ENCODE data around the gene NNMT.
A peak's percentile ranks its signal among the peaks of the same experiment; 100 is the strongest.

NNMT gene

DNA sequence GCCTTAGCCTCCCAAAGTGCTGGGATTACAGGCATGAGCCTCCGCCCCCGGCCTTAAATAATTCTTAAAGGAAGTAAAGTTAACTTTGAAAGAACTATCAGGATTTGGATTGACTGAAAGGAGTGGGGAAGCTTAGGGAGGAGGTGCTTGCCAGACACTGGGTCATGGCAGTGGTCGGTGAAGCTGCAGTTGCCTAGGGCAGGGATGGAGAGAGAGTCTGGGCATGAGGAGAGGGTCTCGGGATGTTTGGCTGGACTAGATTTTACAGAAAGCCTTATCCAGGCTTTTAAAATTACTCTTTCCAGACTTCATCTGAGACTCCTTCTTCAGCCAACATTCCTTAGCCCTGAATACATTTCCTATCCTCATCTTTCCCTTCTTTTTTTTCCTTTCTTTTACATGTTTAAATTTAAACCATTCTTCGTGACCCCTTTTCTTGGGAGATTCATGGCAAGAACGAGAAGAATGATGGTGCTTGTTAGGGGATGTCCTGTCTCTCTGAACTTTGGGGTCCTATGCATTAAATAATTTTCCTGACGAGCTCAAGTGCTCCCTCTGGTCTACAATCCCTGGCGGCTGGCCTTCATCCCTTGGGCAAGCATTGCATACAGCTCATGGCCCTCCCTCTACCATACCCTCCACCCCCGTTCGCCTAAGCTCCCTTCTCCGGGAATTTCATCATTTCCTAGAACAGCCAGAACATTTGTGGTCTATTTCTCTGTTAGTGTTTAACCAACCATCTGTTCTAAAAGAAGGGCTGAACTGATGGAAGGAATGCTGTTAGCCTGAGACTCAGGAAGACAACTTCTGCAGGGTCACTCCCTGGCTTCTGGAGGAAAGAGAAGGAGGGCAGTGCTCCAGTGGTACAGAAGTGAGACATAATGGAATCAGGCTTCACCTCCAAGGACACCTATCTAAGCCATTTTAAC is at the start of gene NNMT:
NNMT (plus strand) TSS at position 724 of the 929 bp plus-strand sequence; CDS start at position 882, 158 bp downstream.
- DNase-seq, result peak; percentile 56 to 59

DNA sequence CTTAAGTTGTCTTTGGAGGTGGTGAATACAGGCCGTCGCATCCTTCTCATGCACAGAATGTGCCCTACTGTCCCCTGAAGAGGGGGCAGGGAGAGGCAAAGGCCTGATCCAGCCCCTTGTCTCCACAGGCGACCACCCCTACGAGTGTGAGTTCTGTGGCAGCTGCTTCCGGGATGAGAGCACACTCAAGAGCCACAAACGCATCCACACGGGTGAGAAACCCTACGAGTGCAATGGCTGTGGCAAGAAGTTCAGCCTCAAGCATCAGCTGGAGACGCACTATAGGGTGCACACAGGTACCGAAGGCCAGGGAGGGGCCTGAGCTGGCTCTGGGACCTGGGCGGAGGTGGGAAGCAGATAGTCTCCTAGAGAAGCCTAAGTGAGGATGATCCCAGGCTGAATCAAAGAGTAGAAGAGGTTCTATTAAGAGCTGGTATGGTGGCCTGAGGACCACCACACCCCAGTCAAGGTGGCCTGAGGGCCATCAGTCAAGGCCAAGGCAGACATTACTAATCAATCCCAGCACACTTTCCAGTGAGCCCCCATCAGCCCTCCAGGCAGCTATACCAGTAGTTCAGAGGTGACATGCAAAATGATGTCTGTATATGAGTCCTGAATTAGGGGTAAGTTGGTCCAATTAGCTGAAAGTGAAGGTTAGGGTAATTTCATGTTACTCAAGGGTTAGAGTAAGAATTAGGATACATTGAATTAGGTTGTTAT is 49.0 kb upstream of the NNMT start:
- no peak for DNase-seq

DNA sequence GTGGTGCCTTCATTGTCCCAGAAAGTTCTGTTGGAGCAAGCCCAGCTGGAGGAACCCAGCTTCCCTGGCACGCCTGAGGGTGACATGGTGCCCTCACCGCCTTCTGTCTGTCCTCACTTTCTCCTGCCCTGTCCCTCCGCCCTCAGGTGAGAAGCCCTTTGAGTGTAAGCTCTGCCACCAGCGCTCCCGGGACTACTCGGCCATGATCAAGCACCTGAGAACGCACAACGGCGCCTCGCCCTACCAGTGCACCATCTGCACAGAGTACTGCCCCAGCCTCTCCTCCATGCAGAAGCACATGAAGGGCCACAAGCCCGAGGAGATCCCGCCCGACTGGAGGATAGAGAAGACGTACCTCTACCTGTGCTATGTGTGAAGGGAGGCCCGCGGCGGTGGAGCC is 46.0 kb upstream of the NNMT start:
- DNase-seq, result no peak

DNA sequence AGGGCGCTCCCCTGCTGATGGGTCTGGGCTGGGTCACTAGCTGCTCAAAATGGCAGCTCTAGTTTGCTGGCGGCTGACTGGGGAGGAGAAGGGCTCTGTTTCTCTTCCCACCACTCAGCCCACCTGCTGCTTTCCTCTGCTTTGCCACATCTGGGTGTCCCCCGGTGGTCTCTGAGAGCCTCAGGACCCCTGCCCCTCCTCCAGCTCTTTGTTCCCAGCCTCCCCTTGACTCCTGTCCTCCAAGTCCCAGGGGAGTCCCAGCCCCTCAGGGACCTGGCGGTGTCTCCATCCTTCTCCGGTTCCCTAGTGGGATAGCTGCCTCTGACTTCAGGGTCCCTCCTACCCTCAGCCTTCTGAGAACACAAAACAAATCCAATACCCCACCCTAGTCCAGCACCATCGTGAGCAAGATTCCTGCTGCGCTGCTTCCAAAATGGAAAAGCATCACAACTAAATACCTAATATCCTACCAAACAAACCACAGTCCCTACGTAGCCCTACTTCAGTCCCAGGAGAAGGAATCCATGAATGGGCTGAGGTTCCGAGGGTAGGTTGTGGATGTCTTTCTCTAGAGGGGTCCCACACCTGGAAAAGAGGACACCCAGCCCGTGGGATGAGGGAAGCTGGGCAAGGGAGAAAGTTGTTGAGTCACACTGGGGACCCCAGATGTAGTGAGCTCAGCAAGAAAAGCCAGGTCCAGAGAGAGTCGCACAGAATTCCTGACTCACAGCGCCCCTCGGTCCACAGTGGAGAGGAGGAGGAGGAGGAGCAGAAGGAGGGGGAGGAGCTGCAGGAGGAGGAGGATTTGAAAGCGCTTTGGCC is 45.0 kb upstream of the NNMT start:
- no peak for DNase-seq

DNA sequence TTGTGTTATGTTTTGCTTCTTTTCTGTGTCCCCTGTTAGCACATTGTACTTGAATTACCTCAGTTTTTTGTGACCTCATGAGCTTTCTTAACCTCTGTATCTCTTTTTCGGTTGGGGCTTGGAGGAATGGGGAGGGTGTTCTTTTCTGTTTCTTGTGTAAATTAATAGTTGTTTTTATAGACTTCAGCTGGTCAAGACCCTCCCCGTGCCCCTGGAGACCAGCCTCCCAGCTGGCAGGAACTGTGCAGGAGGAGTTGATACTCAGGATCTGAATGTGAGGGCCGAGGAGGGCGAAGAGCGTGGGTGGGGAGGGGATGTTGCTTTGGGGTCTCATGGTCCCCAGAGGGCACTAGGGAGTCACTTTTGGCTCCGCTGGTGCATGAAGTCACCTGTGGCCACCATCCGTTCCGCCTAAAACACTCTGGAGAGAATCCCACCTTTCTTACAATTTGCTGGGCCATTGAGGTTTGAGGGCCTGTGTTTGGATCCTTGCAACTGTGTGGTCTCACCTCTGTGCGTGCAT is 44.3 kb upstream of the NNMT start:
- no peak for DNase-seq

DNA sequence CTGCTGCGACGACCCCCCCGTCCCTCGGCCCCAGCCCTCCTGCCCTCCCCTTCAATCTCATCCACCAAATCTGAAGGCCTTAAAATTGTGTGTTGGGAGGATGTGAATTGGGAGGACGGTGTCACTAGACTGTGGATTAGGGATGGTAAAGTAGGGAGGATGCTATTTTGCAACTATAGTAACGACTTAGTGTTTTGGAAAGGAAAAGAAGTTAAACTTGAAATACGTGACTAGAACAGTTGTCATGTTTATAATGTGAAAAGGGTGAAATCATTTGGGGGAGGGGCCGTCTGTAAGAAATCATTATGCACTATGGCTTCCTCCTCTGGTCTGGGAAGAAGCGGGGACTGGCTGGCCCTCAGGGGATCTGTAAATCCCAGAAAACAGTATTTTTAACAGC is 43.4 kb upstream of the NNMT start:
- no peak for DNase-seq

DNA sequence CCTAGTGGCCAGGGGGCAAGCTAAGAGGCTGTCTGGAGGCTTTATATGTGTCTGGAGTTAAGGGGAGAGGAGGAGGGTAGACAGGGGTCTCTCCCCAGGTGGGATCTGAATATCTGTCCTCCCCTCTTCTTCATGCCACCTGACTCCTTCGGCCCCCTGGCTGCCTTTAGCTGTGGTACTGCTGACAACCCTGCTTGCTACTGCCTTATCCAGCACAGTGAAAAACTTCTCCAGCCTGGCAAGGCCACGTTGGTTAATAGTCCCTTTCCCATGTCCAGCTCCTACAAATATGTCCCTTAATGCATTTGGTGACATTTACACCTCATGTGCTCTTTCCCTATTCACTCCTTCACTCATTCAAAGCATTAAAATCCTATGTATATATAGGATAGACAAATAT is 42.4 kb upstream of the NNMT start:
- DNase-seq, result no peak

DNA sequence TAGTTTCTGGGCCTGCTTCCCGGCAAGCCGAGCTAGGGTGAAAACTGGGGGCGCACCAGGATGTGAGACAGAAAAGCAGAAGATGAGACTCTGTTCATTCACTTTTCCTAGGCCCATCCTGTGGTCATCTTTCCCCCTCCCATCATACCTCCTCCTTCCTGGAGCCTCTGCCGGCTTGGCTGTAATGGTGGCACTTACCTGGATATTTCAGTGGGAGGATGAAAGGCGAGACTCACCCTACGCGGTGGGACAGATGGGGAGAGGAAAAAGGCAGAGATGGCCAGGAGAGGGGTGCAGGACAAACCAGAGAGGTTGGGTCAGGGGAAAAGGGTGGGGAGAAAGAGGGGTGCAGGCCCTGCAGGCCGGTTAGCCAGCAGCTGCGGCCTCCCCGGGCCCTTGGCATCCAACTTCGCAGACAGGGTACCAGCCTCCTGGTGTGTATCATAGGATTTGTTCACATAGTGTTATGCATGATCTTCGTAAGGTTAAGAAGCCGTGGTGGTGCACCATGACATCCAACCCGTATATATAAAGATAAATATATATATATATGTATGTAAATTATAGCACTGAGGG is 41.5 kb upstream of the NNMT start:
- no peak for DNase-seq

DNA sequence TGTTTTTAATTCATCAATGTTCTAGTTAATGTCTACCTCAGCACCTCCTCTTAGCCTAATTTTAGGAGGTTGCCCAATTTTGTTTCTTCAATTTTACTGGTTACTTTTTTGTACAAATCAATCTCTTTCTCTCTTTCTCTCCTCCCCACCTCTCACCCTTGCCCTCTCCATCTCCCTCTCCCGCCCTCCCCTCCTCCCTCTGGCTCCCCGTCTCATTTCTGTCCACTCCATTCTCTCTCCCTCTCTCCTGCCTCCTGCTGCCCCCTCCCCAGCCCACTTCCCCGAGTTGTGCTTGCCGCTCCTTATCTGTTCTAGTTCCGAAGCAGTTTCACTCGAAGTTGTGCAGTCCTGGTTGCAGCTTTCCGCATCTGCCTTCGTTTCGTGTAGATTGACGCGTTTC is 40.9 kb upstream of the NNMT start:
- DNase-seq, result no peak

DNA sequence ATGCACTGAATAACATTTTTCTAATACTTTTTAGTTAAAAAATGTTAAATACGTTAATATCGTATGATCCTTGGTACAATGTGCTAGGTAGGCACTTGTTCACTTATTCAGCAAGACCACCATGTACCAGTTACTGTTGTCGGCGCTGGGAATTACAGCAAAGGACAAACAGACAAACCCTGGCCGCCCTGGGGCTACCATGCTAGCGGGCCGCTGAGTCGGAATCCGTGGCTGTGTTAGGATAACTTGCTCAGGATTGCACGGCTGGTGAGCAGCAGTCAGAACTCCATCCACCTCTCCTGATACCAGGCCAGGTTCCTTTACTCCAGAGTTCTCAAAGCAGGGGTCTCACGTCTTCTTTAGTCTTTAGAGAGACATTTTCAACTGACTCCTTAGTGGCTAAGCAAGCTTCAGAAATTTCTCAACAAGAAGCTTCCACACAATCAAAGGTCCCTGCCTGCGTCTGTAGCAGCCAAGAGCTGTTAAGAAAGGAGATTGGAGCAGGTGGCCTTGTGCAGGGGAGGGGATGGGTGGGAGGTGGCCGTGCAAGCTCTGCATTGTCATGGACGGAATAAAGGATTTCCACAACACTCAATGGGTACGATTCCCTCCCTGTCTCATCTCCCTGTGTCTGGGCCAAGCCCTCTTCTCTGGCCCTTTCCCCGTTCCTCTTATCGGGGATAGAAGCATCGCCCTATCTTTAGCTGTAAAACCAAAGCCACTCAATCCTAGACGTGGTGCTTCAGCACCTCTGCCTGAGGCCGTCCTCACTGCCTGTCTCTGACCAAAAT is 39.8 kb upstream of the NNMT start:
- DNase-seq, result no peak

DNA sequence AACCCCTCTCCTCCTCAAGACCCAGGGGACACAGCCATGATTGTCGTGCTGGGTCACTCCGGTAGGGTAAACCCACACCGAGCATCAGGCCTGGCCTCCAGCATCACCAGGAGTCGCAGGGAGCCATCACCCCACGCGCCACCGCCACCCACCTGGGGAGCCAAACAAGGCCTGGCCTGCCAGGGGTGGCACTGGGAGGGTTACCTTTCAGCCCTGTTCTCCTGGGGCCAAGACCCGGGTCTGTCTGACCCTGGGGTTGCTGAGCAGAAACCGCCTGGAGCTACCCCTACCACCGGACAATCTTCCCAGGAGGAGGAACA is 39.3 kb upstream of the NNMT start:
- DNase-seq, result no peak

DNA sequence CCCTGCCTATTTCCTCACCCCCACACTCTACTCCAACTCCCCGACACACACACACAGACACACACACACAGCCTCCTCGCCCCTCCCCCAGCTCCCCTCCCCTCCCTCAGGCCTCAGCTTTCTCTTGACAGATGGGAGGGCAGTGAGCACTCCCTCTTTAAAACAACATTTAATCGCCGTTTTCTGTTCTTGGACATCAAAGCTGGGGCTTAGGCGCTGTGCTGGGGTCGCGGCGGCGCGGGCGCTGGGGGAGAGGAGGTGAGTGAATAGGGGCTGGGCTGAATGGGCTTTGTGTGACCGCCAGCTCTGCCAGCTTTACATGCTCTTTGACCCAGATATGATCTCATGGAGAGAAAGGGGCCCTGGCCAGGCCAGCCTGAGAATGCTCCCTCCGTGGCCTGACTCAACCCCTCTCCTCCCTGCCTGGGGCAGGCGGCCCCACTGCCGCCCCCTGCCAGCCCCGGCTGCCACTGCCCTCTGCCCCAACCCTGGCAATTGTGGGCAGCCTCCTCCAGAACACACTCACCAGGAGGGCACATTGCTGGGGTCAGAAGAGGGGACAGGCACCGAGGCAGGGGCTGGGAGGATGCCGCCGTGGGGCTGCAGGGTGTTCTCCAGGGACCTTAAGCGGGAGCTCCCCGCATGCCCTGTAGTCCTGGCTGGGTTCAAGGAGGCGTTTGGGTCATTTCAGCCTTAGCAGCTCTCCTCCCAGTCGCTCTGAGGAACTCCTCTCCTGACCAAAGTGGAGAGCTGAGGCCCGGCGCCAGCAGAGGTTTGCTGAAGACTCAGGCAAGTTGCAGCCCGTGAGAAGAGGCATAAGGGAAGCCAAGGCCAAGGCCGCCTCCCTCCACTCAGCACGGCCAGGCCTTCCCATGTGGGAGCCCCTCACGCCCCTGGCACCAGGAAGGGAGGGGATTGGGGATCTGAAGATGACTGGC is 38.3 kb upstream of the NNMT start:
- DNase-seq, result no peak

DNA sequence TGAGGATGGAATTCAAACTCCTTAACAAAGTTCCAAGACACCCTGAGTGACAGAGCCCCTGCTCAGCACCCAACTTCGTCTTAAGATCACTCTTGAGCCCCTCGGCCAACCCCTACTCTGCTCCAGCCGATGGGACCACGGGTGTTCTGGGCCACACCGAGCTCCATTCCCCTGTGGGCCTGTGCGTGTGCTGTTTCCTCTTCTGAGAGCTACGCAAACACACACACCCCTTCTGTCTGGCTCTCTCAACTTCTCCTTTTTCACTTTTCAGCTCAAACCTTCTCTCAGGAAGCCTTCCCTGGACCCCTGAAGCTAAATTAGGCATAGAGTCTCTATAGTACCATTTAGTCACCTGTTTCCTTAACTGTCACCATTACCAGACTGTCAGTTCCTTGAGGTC is 37.5 kb upstream of the NNMT start:
- no peak for DNase-seq

DNA sequence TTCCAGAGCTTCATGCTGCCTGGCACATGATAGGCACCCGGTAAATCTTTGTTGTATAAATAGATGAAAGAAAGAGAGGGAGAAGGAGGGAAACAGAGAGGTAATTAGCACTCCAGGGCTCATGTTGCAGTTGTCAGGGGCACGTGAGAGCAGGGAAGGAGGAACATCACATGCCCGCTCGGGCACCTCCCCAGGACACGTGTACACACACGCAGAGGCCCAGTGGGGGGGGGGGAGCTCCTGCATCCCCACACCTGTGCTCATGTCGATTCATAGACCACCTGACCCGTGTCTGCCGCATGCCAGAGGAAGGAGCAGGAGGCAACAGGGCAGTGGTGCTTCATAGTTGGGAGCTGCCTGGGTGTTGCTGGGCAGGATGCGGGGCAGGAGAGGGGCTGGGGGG is 37.1 kb upstream of the NNMT start:
- no peak for DNase-seq

DNA sequence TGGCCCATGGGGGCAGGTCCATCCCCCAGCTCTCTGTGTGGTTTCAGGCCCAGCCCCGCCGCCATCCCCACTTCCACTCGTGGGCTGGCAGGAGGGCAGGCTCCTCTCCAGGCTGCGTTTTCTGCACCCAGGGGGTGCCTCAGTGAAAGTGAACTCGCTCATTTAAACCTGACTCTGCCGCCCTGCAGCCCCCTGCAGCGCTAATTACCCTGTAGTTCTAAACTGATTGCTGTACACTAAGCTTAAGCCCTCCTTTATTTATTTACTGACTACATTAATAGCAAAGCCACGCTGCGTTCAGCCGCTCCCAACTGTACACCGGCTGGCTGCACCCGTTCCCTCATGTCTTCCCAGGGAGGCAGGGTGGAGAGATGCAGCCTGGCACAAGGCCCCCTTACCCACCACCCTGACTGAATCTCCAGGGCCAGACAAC is 36.6 kb upstream of the NNMT start:
- no peak for DNase-seq

DNA sequence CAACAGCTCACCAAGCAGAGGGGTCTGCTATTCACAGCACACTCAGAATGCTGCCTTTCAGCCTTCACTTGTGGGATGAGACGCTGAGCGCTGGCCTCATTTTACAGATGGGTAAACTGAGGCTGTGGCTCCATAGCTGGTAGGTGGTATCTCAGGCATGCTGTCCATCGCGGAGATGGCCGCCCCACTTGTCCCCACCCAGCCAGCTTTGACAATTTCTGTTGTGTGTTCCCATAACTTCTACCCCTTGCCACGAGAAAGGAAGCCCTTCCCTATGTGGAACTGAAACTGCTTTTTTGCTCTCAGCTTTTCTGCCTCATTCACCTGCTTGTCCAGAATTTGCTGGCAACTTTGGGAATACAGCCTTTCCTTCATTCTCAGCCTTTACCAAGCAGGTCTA is 36.1 kb upstream of the NNMT start:
- DNase-seq, result no peak

DNA sequence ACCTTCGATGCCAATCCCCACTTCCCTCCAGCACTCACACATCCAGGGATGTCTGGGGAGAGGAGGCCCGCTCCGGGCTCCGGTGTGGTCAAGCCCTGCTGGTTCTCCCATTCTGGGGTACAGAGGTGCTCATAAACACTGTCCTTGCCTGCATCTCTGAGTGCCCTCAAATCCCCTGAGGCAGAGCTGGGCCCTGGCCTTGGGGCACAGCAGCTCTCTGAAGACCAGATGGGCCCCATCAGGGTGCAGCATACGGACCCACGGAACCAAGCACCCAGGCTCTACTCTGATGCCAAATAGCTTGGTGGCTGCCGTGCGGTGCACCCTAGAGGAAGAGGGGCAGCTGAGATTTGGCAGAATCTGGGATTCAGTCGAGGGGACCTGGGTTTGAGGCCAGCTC is 35.7 kb upstream of the NNMT start:
- DNase-seq, result no peak

DNA sequence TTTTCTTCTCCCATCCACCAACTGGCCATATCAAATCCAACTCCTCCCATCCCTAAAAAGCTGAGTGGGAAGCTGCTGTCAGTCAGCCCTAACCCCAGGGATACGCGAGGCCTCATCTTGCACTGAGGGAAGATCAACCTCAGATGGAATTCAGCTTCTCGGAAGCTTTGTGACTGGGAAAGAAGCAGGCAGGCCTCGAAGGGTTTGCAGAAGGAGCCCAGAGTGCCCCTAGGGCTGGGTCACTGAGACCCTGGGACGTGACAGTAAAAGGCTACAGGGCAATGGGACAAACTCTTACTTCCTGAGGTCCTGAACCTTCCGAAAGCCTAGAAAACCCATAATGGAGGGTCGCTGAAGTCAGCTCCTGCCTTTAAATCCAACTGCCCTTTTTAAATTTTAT is 34.4 kb upstream of the NNMT start:
- DNase-seq, result no peak

DNA sequence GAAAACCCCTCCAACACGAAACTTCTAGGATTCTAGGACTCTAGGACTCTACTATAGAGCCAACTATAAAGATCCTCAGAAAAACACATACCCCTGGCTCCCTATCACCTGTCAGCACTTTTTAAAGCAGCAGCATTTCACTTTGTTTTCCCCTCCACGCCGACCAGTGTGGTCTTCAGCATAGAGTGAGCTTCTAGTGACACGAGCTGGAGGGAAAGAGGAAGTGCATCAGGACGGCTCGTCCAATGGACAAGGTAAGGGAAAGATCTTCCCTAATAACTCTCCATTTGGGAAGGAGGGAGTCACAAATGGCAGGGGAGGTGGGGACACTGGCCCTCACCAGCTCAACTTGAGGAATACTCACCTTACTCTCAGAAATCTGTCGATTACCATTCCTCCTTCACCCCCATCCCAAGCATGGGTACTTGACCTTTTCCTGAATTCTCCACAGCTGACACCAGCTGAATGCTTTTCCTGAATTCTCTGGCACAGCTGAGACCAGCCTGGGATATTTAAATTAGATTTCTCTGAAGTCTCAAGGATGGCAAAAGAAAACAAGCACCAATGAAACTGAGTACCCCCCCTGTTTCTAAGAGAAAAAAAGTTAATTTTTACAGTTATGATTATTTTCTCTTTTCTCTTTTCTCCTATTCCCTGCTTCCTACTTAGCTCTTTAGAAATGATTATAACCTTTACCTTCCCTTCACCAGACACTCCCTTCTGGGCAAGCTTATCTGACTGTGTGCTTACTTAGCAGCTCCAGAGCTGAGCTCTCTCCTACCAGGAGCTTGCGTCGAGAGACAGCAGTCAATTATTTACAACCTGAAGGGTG is 33.3 kb upstream of the NNMT start:
- DNase-seq, result peak; percentile 63 to 66
